BE2C (cell line): ENCODE measurements around the gene RHO.

ENCODE experiments used
- DNase-seq: peaks from one replicate; pipeline ENCODE4 v3.0.0-alpha.2; 2020
- H3K27me3 ChIP-seq: fragments of 250-450 bp; sonication (Bioruptor Pico); 2 replicates; pipeline ENCODE4 v1.5.1; 2020; ENCODE audit warnings: mild to moderate bottlenecking
- H3K36me3 ChIP-seq: fragments of 250-450 bp; sonication (Bioruptor Pico); 2 replicates; pipeline ENCODE4 v1.5.1; 2020; ENCODE audit warnings: mild to moderate bottlenecking
- H3K4me1 ChIP-seq: fragments of 250-450 bp; sonication (Bioruptor Pico); 2 replicates; pipeline ENCODE4 v1.5.1; 2020
- H3K4me3 ChIP-seq: 2 replicates; pipeline ENCODE4 v1.5.1; 2011; ENCODE audit warnings: low read depth, low read length
- H3K9me3 ChIP-seq: fragments of 250-450 bp; sonication (Bioruptor Pico); 2 replicates; pipeline ENCODE4 v1.5.1; 2020
- TF ChIP-seq, protein P1 (sequence below): IDR thresholded peaks from 2 replicates; pipeline ENCODE4 v1.5.1; 2012; ENCODE audit warnings: mild to moderate bottlenecking, low read depth, low read length

The RHO gene

DNA sequence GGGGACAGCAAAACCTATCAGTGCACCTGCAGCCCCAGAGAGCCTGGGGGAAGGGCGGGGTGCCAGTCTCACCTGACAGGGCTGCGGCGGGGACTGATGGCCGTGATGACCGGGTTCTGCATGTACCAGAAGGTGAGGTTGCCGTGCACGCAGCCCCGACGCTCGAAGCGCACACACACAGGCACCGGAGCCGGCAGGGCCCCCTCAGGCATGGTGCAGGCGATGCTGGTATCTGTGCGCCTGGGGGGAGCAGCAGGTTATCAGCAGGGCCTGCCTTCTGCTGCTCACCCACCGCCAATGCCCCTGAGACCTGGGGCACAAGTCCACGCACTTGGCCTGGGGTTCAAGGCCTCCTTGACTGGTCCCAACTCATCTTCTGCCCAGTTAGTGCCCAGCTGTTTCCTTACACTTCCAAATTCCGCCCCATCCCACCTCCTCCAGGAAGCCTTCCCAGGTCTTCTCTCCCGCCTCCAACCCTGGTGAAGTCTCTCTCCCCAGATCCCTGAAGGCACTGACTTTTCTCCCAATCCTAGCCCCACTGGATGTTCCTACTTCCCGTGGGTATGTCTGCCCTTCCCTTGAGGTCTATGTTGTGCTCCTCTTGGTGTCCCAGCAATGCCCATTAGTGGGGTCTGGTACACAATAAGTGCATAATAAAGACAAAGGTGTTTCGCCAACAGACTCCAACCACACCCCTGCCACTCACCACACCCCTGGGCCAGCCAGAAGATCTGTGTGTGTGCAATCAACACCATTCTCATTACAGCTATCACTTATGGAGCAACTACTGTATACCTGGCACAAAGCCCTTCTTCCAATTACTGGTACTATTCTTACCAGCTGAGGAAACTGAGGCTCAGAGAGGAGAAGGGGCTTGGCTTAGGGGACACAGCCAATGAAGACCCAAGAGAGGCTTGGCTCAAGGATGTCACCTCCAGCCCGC, 43.4 kb downstream of the RHO start:
- Histone ChIP-seq H3K4me3 (no peak overlapping the region), H3K9me3 (no peaks in the 10 kb centered on the region), H3K36me3 (peaks cover 4% of the 10 kb centered on the region), H3K27me3 (no peaks in the 10 kb centered on the region), H3K4me1 (0 out of 2 replicates have a peak, but pooled peaks cover 3% of the 10 kb centered on the region)
- TF ChIP-seq, protein P1, sequence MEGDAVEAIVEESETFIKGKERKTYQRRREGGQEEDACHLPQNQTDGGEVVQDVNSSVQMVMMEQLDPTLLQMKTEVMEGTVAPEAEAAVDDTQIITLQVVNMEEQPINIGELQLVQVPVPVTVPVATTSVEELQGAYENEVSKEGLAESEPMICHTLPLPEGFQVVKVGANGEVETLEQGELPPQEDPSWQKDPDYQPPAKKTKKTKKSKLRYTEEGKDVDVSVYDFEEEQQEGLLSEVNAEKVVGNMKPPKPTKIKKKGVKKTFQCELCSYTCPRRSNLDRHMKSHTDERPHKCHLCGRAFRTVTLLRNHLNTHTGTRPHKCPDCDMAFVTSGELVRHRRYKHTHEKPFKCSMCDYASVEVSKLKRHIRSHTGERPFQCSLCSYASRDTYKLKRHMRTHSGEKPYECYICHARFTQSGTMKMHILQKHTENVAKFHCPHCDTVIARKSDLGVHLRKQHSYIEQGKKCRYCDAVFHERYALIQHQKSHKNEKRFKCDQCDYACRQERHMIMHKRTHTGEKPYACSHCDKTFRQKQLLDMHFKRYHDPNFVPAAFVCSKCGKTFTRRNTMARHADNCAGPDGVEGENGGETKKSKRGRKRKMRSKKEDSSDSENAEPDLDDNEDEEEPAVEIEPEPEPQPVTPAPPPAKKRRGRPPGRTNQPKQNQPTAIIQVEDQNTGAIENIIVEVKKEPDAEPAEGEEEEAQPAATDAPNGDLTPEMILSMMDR = no peak
- DNase-seq = no peak

DNA sequence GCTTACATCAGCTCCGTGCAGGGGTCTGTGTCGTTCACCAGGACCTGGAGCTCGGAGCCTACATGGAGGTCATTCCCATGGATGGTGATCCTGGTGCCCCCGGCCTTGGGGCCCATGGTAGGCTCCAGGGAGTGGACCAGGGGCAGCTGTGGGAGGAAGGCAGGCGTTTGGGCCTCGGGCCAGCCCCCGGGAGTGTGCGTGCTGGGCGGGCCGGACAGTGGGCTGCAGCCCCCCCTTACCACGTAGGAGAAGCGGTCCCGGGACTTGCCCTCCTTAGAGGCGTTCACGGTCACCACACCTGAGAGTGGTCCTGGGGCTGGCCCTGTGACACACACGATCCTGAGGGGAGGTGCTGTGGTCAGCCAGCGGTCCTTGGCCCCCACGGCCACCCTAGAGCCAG, 44.2 kb downstream of the RHO start:
- TF ChIP-seq, protein P1 = no peak
- Histone ChIP-seq H3K36me3 (peaks cover 6% of the 10 kb centered on the region), H3K9me3 (no peaks in the 10 kb centered on the region), H3K27me3 (no peaks in the 10 kb centered on the region), H3K4me3 (no peak overlapping the region), H3K4me1 (peaks cover 2% of the 10 kb centered on the region; the same call in 1 of the 2 replicates)
- no peak for DNase-seq

DNA sequence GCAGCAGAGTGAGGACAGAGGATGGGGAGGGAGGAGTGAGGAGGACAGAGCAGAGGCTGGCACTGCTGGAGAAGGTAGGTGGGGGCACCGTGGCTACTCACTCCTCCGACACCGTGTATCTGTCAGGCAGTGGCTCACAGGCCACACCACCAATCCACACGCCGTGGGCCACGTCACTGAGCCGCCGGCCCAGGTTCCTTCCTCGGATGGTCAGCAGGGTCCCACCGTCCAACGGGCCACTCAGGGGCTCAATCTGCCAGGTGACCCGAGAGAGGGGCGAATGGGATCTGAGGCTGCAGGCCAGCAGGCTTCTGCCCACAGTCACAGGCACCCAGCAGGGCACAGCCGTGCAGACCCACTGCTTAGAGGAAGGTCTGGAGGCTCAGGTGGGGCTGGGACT, 45.1 kb downstream of the RHO start:
- H3K27me3 ChIP-seq = no peaks in the 10 kb centered on the region
- no peak overlapping the region for H3K4me3 ChIP-seq
- TF ChIP-seq, protein P1 = no peak
- H3K9me3 ChIP-seq = no peaks in the 10 kb centered on the region
- H3K36me3 ChIP-seq = peaks cover 9% of the 10 kb centered on the region
- DNase-seq = no peak
- H3K4me1 ChIP-seq = peaks cover 4% of the 10 kb centered on the region

DNA sequence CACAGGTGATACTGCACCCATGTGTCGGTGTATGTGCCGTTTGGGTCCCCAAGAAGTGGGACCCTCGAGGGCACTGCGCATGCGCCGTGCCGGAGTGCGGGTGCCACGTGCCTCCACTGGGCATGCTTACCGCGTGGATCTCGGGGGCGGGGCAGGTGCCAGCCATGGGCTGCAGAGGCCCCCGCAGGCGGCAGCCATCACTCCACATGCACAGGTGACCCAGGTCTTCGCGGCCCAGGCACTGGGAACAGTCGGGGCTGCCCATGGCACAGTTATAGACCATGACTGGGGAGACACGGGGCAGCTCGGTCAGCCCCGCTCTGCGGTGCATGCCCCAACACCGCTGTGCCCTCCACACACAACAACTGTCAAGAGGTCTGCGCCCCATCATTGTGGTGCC, 45.8 kb downstream of the RHO start:
- TF ChIP-seq, protein P1 = no peak
- H3K9me3 ChIP-seq = no peaks in the 10 kb centered on the region
- peaks cover 4% of the 10 kb centered on the region for H3K4me1 ChIP-seq
- H3K4me3 ChIP-seq = no peak overlapping the region
- DNase-seq = no peak
- H3K36me3 ChIP-seq = peaks cover 9% of the 10 kb centered on the region
- H3K27me3 ChIP-seq = no peaks in the 10 kb centered on the region

DNA sequence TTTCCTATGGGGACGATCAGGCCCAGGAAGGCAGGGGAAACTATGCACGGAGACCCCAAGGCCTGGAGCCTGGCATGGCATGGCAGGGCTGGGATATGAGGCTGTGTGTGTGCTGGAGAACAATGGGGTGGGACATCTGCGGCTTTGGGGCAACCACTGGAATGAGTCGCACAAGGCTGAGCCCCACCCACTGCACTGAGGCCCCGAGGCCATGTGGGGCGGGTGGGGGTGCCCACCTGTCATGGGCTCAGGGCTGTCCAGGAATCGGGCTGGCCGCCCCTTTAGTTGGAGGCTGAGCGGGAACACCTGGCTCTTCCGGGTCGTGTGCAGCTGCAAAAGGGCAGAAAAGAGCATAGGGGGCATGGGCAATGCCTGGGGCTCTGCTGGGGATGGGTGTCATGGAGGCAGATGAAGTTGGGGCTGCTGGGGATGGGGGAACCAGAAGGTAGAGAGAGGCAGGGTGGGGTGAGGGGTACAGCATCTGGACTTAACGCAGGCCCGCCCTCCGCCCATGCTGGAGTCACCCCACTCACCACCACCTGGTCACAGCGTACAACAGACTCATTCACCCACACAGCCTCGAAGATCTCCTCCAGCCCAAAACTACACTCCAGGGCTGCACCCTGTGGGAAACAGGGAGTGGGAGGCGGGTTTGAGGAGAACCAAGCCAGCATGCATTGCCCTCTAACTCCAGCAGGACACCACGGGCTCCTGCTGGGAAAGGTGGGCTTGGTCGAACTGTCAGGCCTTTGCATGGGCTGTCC, 47.0 kb downstream of the RHO start:
- H3K9me3 ChIP-seq = no peaks in the 10 kb centered on the region
- peaks cover 4% of the 10 kb centered on the region for H3K4me1 ChIP-seq
- H3K4me3 ChIP-seq = no peak overlapping the region
- no peaks in the 10 kb centered on the region for H3K27me3 ChIP-seq
- DNase-seq = no peak
- TF ChIP-seq, protein P1 = no peak
- peaks cover 9% of the 10 kb centered on the region for H3K36me3 ChIP-seq
